GM10266 (cell line): ENCODE results near the gene CDH5.

Experiments
- DNase-seq: peaks from one replicate; pipeline ENCODE4 v3.0.0; 2012; ENCODE audit errors: extremely low spot score
- TF ChIP-seq, protein P1 (sequence below): IDR thresholded peaks from 2 replicates; pipeline ENCODE4 v1.5.1; 2012; ENCODE audit warnings: mild to moderate bottlenecking, low read depth; ENCODE audit not compliant: control insufficient read depth, insufficient read depth; ENCODE audit errors: missing control alignments

CDH5 gene

DNA sequence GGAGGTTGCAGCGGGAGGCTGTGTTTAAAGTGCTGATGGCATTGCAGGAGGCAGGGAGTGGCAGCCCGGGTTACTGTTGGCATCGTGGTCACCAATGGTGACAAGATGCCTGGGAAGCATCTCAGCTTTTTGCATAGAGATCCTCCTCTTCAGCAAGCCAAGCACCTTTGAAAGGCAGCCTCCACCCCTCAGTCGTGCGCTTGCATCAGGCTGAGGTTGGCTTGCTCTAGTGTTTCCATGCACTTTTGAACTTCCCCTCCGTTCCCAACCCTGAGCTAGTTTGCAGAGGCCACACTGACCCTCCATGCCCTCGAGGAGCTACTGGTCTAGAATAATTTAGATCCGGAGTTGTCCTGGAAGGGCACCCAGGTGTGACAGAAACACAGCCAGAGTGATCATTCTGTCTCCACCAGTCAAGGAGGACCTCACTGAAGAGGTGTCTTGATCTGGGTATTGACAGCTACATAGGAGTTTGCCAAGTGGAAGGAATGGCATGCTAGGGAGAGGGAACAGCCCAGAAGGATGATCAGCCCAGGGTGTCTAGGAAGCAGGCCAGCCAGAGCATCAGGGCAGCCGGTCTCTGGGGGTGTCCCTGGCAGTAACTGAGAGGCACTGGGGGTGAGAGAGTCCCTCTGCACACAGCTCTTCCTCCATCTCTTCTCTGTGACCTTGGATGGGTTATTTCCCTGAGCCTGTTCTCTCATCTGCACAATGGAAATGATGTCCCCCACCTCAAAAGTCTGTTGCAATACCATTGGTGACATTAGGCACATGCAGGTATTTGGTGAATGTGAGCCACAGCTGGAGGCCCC is 68.3 kb downstream of the CDH5 start:
- TF ChIP-seq, protein P1, sequence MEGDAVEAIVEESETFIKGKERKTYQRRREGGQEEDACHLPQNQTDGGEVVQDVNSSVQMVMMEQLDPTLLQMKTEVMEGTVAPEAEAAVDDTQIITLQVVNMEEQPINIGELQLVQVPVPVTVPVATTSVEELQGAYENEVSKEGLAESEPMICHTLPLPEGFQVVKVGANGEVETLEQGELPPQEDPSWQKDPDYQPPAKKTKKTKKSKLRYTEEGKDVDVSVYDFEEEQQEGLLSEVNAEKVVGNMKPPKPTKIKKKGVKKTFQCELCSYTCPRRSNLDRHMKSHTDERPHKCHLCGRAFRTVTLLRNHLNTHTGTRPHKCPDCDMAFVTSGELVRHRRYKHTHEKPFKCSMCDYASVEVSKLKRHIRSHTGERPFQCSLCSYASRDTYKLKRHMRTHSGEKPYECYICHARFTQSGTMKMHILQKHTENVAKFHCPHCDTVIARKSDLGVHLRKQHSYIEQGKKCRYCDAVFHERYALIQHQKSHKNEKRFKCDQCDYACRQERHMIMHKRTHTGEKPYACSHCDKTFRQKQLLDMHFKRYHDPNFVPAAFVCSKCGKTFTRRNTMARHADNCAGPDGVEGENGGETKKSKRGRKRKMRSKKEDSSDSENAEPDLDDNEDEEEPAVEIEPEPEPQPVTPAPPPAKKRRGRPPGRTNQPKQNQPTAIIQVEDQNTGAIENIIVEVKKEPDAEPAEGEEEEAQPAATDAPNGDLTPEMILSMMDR: no peak
- DNase-seq: no peak

DNA sequence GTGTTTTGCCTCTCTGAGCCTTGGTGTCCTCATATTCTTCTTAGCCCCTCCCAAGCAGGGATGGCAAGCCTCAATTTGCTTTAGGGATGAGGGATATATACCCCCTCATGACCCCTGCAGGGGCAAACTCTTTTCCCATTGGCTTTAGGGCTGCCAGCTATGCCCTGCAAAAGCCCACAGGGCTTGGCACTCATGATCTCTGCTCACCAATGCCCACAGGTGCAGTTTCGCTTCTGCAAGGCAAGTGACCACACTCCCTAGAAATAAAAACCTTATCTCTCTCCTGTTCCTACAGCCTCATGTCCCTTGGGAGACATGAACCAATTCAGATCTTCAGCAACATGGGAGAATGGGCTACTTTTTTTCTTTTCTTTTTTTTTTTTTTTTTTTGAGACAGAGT is 69.4 kb downstream of the CDH5 start:
- TF ChIP-seq, protein P1: no peak
- no peak for DNase-seq

DNA sequence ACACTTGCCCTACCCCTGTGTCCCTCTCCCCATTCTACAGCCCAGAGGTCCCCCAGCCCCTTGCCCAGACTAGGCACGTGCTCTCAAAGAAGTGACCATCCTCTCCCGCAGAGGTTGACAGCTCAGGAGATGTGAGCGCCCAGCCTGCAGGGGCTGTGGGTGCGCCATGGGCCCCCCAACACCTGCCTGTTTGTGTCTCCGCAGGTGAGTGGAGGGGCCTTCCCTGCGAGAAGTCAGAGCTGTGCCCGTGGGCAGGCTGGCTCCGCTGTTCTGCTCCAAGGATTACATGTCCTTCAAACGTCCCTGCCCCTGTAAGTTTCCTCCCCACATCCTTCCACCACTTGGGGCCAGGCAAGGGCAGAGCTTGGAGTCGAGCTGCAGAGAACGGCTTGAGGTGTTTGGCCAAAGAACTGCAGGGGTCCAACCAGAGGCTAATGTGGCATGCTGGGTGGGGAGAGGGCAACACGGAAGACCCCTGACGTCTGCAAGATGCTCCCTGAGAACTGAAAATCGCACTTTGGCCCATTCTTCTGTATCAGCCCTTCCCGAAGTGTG is 71.0 kb downstream of the CDH5 start:
- no peak for DNase-seq
- TF ChIP-seq, protein P1: no peak

DNA sequence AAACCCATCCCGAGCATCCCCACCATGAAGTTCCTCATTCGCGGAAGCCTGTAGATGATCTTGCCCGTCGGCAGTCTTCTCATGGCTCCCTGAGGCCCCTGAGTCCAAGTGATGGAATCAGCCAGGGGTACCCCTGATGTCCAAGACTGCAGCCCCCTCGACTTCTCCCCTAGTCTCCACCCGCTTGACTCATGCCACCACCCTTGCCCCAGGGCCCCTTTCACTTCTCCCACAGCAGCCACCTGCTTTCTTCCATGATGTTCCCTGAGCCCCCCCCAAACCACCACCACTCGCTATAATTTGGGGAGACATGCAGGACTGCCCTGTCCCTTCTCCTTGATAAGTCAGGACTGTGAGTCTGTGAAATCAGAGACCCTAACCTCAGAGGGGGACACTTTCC is 72.0 kb downstream of the CDH5 start:
- TF ChIP-seq, protein P1: no peak
- no peak for DNase-seq

DNA sequence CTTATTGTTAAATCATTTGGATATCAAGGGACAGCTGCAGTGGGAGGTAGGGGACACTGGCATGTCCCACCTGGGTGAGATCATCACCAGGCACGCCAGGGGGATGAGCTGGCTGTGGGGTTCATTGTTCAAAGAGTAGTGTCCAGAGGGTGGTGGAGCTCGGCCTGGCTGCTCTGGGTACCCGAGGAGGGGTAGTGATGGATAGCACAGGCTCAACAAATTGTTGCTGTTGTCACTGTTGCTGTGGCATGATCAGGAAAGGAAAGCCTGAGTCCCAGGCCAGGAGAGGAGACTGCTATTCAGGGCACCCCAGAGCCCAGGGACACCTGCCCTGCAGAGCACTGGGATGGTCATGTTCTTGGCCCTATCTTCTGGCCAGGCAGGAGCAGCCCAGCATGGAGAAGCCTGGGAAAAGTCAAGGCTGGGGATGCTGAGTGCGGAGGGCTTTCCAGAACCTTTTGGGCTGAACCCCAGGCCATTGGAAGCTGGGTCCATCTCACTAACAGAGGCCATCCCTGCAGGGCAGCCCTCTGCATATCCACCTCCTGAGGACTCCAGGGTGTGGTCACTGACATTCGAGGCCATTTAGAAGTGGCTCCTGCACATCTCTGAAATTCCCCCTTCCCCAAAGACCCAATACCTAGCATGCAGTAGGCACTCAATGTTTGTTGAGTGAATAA is 72.7 kb downstream of the CDH5 start:
- no peak for DNase-seq
- TF ChIP-seq, protein P1: no peak

DNA sequence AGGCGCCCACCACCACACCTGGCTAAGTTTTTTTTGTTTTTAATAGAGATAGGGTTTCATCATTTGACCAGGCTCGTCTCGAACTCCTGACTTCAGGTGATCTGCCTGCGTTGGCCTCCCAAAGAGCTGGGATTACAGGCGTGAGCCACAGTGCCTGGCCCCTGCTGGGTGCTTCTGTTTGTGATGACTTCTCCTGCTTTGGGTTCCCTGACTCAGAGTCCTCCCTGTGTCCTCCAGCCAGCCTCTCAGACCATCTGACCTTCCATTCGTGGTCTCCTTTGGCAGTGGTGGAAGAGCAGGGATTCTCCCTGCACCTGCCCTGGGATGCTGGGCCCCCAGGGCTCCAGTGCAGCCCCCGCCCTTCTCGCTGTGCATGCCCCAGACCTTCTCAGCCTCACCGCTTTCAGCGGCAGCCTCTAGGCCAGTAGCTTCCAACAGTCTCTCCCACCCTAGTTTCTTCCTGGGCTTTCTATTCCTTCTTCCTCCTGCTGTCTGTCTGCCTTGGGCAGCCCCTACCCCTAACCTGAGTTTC is 73.8 kb downstream of the CDH5 start:
- TF ChIP-seq, protein P1: no peak
- no peak for DNase-seq
